Measurements from ENCODE around the gene RIN2. TPM values are rescaled to one million over a fixed set of nuclear protein-coding genes. Genes with fewer than 3 reads are reported as not detected.

The RIN2 gene
- total and polyA plus RNA-seq, 2 experiments from 2014 or later = 0.08 to 1.4 TPM

DNA sequence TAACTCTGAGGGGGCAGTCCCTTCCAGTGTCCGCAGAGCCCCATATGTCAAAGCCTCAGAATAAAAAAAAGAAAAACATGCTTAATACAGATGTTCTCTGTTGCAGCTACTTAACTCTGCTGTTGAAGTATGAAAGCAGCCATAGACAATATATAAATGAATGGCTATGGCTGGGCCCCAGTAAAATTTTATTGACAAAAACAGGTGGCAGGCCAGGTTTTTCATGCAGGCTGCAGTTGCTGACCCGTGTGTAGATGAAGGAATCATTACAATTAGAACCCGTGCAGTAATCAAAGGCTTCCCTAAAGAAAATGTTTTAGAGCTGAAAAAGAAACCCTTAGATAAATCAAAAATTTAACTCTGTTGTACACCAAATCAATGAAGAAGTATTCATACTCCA lies 13.0 kb upstream of the RIN2 start (continued):
- TF ChIP-seq ZNF462 (CRISPR knock-in tag; IDR thresholded peaks at IDR 0.05) (no peak), POLR2AphosphoS5 (IDR thresholded peaks at IDR 0.05; ENCODE audit: low read depth) (no peak), EZH2 (IDR thresholded peaks at IDR 0.05; ENCODE audit: low read depth, unreplicated experiment) (no peak)

- H3K27me3 ChIP-seq (ENCODE audit: insufficient read depth) = 0 out of 2 replicates have a peak, but pooled peaks cover 2% of the 10 kb centered on the region
- H3K4me1 Mint-ChIP-seq = peaks cover 22% of the 10 kb centered on the region
- no peak overlapping the region for H3K27ac ChIP-seq (ENCODE audit: low read depth)
- H3K9me3 Mint-ChIP-seq = peaks cover 7% of the 10 kb centered on the region
- H3K27ac Mint-ChIP-seq = no peak overlapping the region
- no peaks in the 10 kb centered on the region; the same call in 1 of the 2 replicates for H3K4me1 ChIP-seq (ENCODE audit: insufficient read depth)
- ATAC-seq (no peak), DNase-seq (ENCODE audit: low spot score) (no peak)
- H3K36me3 ChIP-seq (ENCODE audit: insufficient read depth) = no peaks in the 10 kb centered on the region
- no peak overlapping the region for H3K4me2 ChIP-seq
- H4K20me1 ChIP-seq (replicated peaks; ENCODE audit: insufficient read depth) = no peaks in the 10 kb centered on the region
- H3F3A ChIP-seq (replicated peaks; ENCODE audit: low read depth) = no peaks in the 10 kb centered on the region
- H3K79me2 ChIP-seq (replicated peaks; ENCODE audit: insufficient read depth) = no peaks in the 10 kb centered on the region
- peaks cover 1% of the 10 kb centered on the region for H3K27me3 Mint-ChIP-seq (ENCODE audit: insufficient read depth, low read depth, poor library complexity)
- no peak overlapping the region for H3K4me3 ChIP-seq
- peaks cover 3% of the 10 kb centered on the region; the same call in 2 of the 3 replicates for H3K36me3 Mint-ChIP-seq (ENCODE audit: low read depth)
- H3K9me2 ChIP-seq (ENCODE audit: insufficient read depth) = peaks cover 9% of the 10 kb centered on the region; the same call in 1 of the 2 replicates
- TF ChIP-seq POLR2AphosphoS5 (IDR thresholded peaks at IDR 0.05; ENCODE audit: low read depth) = no peak
- peak; percentile 94 for TF ChIP-seq ZNF331 (CRISPR knock-in tag; IDR thresholded peaks at IDR 0.05; ENCODE audit: low read depth)
- H3K4me3 Mint-ChIP-seq = no peak overlapping the region
- no peak overlapping the region for H2AFZ ChIP-seq
Observed at GRCh38 chr20:19745584-19745983, 12.5 kb upstream of the RIN2 start.

Measured in GM23338 (cell line).